GM23338 (cell line): ENCODE measurements around the gene PERP. TPM values are rescaled to one million over a fixed set of nuclear protein-coding genes. Genes with fewer than 3 reads are reported as not detected.

Experiments
- ATAC-seq: fragments of 200-7000 bp; cut with Tn5 transposase; 3 replicates; pipeline ENCODE4 v1.9.1; 2020
- DNase-seq: peaks from one replicate; pipeline ENCODE4 v3.0.0-alpha.2; 2015; ENCODE audit warnings: low spot score
- H2AFZ ChIP-seq: fragments of 200-600 bp; sonication (generic); 2 replicates; pipeline ENCODE4 v1.8.0; 2016; ENCODE audit warnings: antibody characterized with exemption, mild to moderate bottlenecking, moderate library complexity
- H3F3A ChIP-seq: fragments of 200-600 bp; sonication (generic); replicated peaks from 2 replicates; pipeline ENCODE4 v1.8.0; 2017; ENCODE audit warnings: antibody characterized with exemption, mixed run types, low read depth
- H3K27ac ChIP-seq: fragments of 200-600 bp; sonication (generic); 2 replicates; pipeline ENCODE4 v1.6.1; 2016; ENCODE audit warnings: low read depth
- H3K27me3 ChIP-seq: fragments of 200-600 bp; sonication (generic); 2 replicates; pipeline ENCODE4 v1.8.0; 2016; ENCODE audit warnings: mild to moderate bottlenecking, mixed run types, moderate library complexity; ENCODE audit not compliant: insufficient read depth
- H3K36me3 ChIP-seq: fragments of 200-600 bp; sonication (generic); 2 replicates; pipeline ENCODE4 v1.8.0; 2016; ENCODE audit warnings: mild to moderate bottlenecking; ENCODE audit not compliant: insufficient read depth
- H3K4me1 ChIP-seq: fragments of 200-600 bp; sonication (generic); 2 replicates; pipeline ENCODE4 v1.8.0; 2016; ENCODE audit warnings: mild to moderate bottlenecking, moderate library complexity; ENCODE audit not compliant: insufficient read depth
- H3K4me2 ChIP-seq: fragments of 200-600 bp; sonication (generic); 2 replicates; pipeline ENCODE4 v1.7.1; 2017; ENCODE audit warnings: mixed run types
- H3K4me3 ChIP-seq: fragments of 200-600 bp; sonication (generic); 2 replicates; pipeline ENCODE4 v1.6.1; 2016; ENCODE audit warnings: mixed run types
- H3K79me2 ChIP-seq: fragments of 200-600 bp; sonication (generic); replicated peaks from 2 replicates; pipeline ENCODE4 v1.8.0; 2017; ENCODE audit warnings: mild to moderate bottlenecking; ENCODE audit not compliant: insufficient read depth
- H3K9me2 ChIP-seq: fragments of 200-600 bp; sonication (generic); 2 replicates; pipeline ENCODE4 v1.8.0; 2017; ENCODE audit not compliant: insufficient read depth
- H4K20me1 ChIP-seq: fragments of 200-600 bp; sonication (generic); replicated peaks from 2 replicates; pipeline ENCODE4 v1.8.0; 2017; ENCODE audit warnings: mild to moderate bottlenecking; ENCODE audit not compliant: insufficient read depth
- H3K27ac Mint-ChIP-seq: 2 replicates; pipeline ENCODE4 v1.8.0; 2020; ENCODE audit warnings: inconsistent platforms, mild to moderate bottlenecking, moderate library complexity, mixed read lengths
- H3K27me3 Mint-ChIP-seq: 3 replicates; pipeline ENCODE4 v1.8.0; 2022; ENCODE audit warnings: low read depth, mild to moderate bottlenecking, moderate library complexity, mixed read lengths, inconsistent platforms; ENCODE audit not compliant: insufficient read depth, poor library complexity
- H3K36me3 Mint-ChIP-seq: 3 replicates; pipeline ENCODE4 v1.8.0; 2021; ENCODE audit warnings: low read depth, mild to moderate bottlenecking, inconsistent platforms, moderate library complexity, mixed read lengths
- H3K4me1 Mint-ChIP-seq: 3 replicates; pipeline ENCODE4 v1.8.0; 2020; ENCODE audit warnings: mild to moderate bottlenecking, inconsistent platforms, mixed read lengths
- H3K4me3 Mint-ChIP-seq: 3 replicates; pipeline ENCODE4 v1.8.0; 2021; ENCODE audit warnings: moderate library complexity, mild to moderate bottlenecking, inconsistent platforms, mixed read lengths
- H3K9me3 Mint-ChIP-seq: 3 replicates; pipeline ENCODE4 v1.8.0; 2020; ENCODE audit warnings: moderate library complexity, mild to moderate bottlenecking, inconsistent platforms, mixed read lengths
- CREB1 ChIP-seq: fragments of 250-450 bp; sonication (Bioruptor Pico); IDR thresholded peaks from 2 replicates; pipeline ENCODE4 v1.5.0; 2020; ENCODE audit warnings: low read depth, mild to moderate bottlenecking, moderate library complexity
- EZH2 ChIP-seq: fragments of 200-600 bp; sonication (generic); IDR thresholded peaks from one replicate; pipeline ENCODE4 v1.8.0; 2017; ENCODE audit warnings: antibody characterized with exemption, mild to moderate bottlenecking, low read depth; ENCODE audit not compliant: unreplicated experiment
- EZH2phosphoT487 ChIP-seq: fragments of 200-600 bp; sonication (generic); IDR thresholded peaks from one replicate; pipeline ENCODE4 v1.8.1; 2018; ENCODE audit warnings: antibody characterized with exemption; ENCODE audit not compliant: unreplicated experiment
- JUNB ChIP-seq: IDR thresholded peaks from one replicate; pipeline ENCODE4 v1.6.1; 2016; ENCODE audit warnings: antibody characterized with exemption; ENCODE audit not compliant: unreplicated experiment
- NANOG ChIP-seq: IDR thresholded peaks from 2 replicates; pipeline ENCODE4 v1.6.1; 2016; ENCODE audit warnings: antibody characterized with exemption, borderline replicate concordance
- POLR2AphosphoS5 ChIP-seq: IDR thresholded peaks from 2 replicates; pipeline ENCODE4 v1.6.1; 2016; ENCODE audit warnings: antibody characterized with exemption, low read depth
- STAT1 ChIP-seq: IDR thresholded peaks from one replicate; pipeline ENCODE4 v1.6.1; 2016; ENCODE audit warnings: antibody characterized with exemption; ENCODE audit not compliant: unreplicated experiment
- ZNF114 ChIP-seq: fragments of 250-450 bp; sonication (Bioruptor Pico); IDR thresholded peaks from 2 replicates; pipeline ENCODE4 v1.5.0; 2020; ENCODE audit warnings: mild to moderate bottlenecking, moderate library complexity
- ZNF331 ChIP-seq: fragments of 250-450 bp; sonication (Bioruptor Pico); IDR thresholded peaks from 2 replicates; pipeline ENCODE4 v1.5.0; 2020; ENCODE audit warnings: low read depth, mild to moderate bottlenecking, moderate library complexity
- polyA plus RNA-seq: library from polyadenylated mRNA; unstranded; fragments of >200 nt; fragmentation: Nextera tagmentation; extraction: Ambion mirVana; gene quantifications from 2 replicates; pipeline ENCODE4 v1.2.1, GENCODE V29; 2016
- total RNA-seq: library from RNA; depleted of rRNA; stranded (reverse); fragments of >200 nt; shearing (Covaris generic); gene quantifications from 2 replicates; pipeline ENCODE4 v1.2.3, GENCODE V29; 2014
- TF ChIP-seq, protein P1 (sequence below): IDR thresholded peaks from one replicate; pipeline ENCODE4 v1.6.1; 2018; ENCODE audit warnings: antibody characterized with exemption; ENCODE audit not compliant: unreplicated experiment
- TF ChIP-seq, protein P2 (sequence below): IDR thresholded peaks from 2 replicates; pipeline ENCODE4 v1.6.1; 2016; ENCODE audit warnings: antibody characterized with exemption
- TF ChIP-seq, protein P3 (sequence below), 2 experiments: fragments of 200-600 bp in 1 of 2; sonication (generic) in 1 of 2; conservative IDR thresholded peaks; 2 replicates each; pipeline versions ENCODE4 v1.5.1 to v1.6.1; 2016 to 2017; ENCODE audit warnings: antibody characterized with exemption in 2 of 2, low read depth in 2 of 2, mild to moderate bottlenecking in 2 of 2, moderate library complexity in 1 of 2

PERP gene
- total and polyA plus RNA-seq, 2 experiments from 2014 or later, result 23.7 to 28.4 TPM

DNA sequence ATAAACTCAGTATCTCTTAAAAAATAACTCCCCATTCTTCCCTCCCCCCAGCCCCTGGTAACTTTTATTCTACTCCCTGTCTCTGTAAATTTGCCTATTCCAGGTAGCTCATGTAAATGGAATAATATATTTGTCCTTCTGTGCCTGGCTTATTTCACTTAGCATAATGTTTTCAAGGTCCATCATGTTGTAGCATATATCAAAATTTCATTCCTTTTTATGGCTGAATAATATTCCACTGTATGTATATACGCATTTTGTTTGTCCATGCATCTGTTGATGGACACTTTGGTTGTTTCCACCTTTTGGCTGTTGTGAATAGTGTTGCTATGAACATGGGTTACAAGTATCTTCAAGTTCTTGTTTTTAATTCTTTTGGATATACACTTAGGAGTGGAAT, 13.0 kb downstream of the PERP start:
- no peaks in the 10 kb centered on the region for H3K9me2 ChIP-seq
- DNase-seq (no peak), ATAC-seq (no peak)
- H3K79me2 ChIP-seq, result peaks cover 9% of the 10 kb centered on the region; the same call in 1 of the 2 replicates
- no peak overlapping the region for H3K4me2 ChIP-seq
- no peaks in the 10 kb centered on the region for H3K4me1 ChIP-seq
- no peak overlapping the region for H3K27ac Mint-ChIP-seq
- H3K36me3 Mint-ChIP-seq, result peaks cover 36% of the 10 kb centered on the region
- 0 out of 2 replicates have a peak, but pooled peaks cover 2% of the 10 kb centered on the region for H4K20me1 ChIP-seq
- H3K27ac ChIP-seq, result no peak overlapping the region
- peaks cover 3% of the 10 kb centered on the region for H3K27me3 Mint-ChIP-seq
- peaks cover 7% of the 10 kb centered on the region; the same call in 1 of the 2 replicates for H3K36me3 ChIP-seq
- H3K4me1 Mint-ChIP-seq, result peaks cover 3% of the 10 kb centered on the region; the same call in 2 of the 3 replicates
- H3K9me3 Mint-ChIP-seq, result peaks cover 3% of the 10 kb centered on the region; the same call in 2 of the 3 replicates
- TF ChIP-seq ZNF331 (CRISPR knock-in tag) (no peak), CREB1 (CRISPR knock-in tag) (no peak), EZH2phosphoT487 (no peak), JUNB (no peak), STAT1 (no peak)
- no peak overlapping the region for H3K4me3 Mint-ChIP-seq
- no peaks in the 10 kb centered on the region for H3F3A ChIP-seq
- no peak overlapping the region for H2AFZ ChIP-seq
- H3K4me3 ChIP-seq, result no peak overlapping the region
- H3K27me3 ChIP-seq, result no peaks in the 10 kb centered on the region

DNA sequence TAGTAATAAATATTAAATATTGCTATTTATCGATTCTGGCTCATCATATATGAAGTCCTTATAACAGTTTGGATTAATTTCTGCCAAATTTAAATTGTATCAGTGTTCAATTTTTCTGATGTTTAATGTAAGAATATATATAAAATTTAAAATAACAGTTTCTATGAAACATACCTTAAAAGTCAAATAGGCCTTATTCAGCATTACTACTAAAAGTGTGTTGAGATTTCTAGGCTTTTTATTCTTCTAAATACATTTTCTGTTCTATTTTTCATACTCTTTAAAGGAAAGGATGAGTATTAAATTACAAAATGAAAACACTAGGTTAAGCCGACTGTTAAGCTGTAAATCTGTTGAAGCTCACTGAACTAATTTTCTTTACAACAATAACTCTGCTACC, 13.6 kb downstream of the PERP start:
- H3K4me3 ChIP-seq, result no peak overlapping the region
- Mint-ChIP-seq H3K27me3 (peaks cover 3% of the 10 kb centered on the region), H3K27ac (no peak overlapping the region), H3K4me3 (no peak overlapping the region), H3K36me3 (peaks cover 34% of the 10 kb centered on the region), H3K4me1 (peaks cover 3% of the 10 kb centered on the region; the same call in 2 of the 3 replicates), H3K9me3 (peaks cover 3% of the 10 kb centered on the region; the same call in 1 of the 3 replicates)
- peaks cover 7% of the 10 kb centered on the region; the same call in 1 of the 2 replicates for H3K36me3 ChIP-seq
- ATAC-seq, result no peak
- no peak overlapping the region for H3K4me2 ChIP-seq
- H3K79me2 ChIP-seq, result peaks cover 4% of the 10 kb centered on the region; the same call in 1 of the 2 replicates
- no peak for DNase-seq
- no peaks in the 10 kb centered on the region; the same call in 1 of the 2 replicates for H3K4me1 ChIP-seq
- 0 out of 2 replicates have a peak, but pooled peaks cover 2% of the 10 kb centered on the region for H4K20me1 ChIP-seq
- H3K27ac ChIP-seq, result no peak overlapping the region
- H2AFZ ChIP-seq, result no peak overlapping the region
- H3K9me2 ChIP-seq, result no peaks in the 10 kb centered on the region
- no peaks in the 10 kb centered on the region for H3F3A ChIP-seq
- H3K27me3 ChIP-seq, result no peaks in the 10 kb centered on the region
- TF ChIP-seq EZH2, result no peak
- TF ChIP-seq, protein P1, sequence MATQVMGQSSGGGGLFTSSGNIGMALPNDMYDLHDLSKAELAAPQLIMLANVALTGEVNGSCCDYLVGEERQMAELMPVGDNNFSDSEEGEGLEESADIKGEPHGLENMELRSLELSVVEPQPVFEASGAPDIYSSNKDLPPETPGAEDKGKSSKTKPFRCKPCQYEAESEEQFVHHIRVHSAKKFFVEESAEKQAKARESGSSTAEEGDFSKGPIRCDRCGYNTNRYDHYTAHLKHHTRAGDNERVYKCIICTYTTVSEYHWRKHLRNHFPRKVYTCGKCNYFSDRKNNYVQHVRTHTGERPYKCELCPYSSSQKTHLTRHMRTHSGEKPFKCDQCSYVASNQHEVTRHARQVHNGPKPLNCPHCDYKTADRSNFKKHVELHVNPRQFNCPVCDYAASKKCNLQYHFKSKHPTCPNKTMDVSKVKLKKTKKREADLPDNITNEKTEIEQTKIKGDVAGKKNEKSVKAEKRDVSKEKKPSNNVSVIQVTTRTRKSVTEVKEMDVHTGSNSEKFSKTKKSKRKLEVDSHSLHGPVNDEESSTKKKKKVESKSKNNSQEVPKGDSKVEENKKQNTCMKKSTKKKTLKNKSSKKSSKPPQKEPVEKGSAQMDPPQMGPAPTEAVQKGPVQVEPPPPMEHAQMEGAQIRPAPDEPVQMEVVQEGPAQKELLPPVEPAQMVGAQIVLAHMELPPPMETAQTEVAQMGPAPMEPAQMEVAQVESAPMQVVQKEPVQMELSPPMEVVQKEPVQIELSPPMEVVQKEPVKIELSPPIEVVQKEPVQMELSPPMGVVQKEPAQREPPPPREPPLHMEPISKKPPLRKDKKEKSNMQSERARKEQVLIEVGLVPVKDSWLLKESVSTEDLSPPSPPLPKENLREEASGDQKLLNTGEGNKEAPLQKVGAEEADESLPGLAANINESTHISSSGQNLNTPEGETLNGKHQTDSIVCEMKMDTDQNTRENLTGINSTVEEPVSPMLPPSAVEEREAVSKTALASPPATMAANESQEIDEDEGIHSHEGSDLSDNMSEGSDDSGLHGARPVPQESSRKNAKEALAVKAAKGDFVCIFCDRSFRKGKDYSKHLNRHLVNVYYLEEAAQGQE, result no peak
- no peak for TF ChIP-seq CREB1 (CRISPR knock-in tag)
- no peak for TF ChIP-seq POLR2AphosphoS5
- no peak for TF ChIP-seq ZNF114 (CRISPR knock-in tag)
- TF ChIP-seq ZNF331 (CRISPR knock-in tag), result no peak
- no peak for TF ChIP-seq JUNB
- no peak for TF ChIP-seq STAT1
- TF ChIP-seq NANOG, result no peak
- TF ChIP-seq, protein P2, sequence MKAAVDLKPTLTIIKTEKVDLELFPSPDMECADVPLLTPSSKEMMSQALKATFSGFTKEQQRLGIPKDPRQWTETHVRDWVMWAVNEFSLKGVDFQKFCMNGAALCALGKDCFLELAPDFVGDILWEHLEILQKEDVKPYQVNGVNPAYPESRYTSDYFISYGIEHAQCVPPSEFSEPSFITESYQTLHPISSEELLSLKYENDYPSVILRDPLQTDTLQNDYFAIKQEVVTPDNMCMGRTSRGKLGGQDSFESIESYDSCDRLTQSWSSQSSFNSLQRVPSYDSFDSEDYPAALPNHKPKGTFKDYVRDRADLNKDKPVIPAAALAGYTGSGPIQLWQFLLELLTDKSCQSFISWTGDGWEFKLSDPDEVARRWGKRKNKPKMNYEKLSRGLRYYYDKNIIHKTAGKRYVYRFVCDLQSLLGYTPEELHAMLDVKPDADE, result no peak
- TF ChIP-seq, protein P3, sequence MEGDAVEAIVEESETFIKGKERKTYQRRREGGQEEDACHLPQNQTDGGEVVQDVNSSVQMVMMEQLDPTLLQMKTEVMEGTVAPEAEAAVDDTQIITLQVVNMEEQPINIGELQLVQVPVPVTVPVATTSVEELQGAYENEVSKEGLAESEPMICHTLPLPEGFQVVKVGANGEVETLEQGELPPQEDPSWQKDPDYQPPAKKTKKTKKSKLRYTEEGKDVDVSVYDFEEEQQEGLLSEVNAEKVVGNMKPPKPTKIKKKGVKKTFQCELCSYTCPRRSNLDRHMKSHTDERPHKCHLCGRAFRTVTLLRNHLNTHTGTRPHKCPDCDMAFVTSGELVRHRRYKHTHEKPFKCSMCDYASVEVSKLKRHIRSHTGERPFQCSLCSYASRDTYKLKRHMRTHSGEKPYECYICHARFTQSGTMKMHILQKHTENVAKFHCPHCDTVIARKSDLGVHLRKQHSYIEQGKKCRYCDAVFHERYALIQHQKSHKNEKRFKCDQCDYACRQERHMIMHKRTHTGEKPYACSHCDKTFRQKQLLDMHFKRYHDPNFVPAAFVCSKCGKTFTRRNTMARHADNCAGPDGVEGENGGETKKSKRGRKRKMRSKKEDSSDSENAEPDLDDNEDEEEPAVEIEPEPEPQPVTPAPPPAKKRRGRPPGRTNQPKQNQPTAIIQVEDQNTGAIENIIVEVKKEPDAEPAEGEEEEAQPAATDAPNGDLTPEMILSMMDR (conservative IDR thresholded peaks at IDR 0.05; ENCODE audit: low read depth in 2 of 2), result no peak
- no peak for TF ChIP-seq EZH2phosphoT487
